ENCODE measurements around the gene COX7C.

DNA sequence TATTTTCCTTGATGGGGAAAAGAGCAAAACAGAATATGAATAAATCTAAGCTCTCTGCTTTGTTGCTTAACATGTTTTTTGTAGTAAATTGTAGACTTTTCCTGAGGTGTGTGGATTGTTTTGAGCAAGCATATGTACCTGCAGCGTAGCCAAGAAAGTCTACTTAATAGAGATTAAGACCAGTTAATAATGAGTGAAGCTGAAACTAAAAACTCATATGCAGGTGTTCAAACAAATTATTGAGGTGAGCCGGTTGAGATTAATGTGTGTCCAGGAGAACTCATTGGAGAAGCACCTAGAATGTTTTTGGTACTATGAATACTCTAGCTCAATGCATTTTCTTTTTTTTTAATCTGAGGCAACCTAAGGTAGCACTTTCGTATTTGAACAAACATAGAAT, 49.2 kb downstream of the COX7C start:
- TF ChIP-seq, protein P1, sequence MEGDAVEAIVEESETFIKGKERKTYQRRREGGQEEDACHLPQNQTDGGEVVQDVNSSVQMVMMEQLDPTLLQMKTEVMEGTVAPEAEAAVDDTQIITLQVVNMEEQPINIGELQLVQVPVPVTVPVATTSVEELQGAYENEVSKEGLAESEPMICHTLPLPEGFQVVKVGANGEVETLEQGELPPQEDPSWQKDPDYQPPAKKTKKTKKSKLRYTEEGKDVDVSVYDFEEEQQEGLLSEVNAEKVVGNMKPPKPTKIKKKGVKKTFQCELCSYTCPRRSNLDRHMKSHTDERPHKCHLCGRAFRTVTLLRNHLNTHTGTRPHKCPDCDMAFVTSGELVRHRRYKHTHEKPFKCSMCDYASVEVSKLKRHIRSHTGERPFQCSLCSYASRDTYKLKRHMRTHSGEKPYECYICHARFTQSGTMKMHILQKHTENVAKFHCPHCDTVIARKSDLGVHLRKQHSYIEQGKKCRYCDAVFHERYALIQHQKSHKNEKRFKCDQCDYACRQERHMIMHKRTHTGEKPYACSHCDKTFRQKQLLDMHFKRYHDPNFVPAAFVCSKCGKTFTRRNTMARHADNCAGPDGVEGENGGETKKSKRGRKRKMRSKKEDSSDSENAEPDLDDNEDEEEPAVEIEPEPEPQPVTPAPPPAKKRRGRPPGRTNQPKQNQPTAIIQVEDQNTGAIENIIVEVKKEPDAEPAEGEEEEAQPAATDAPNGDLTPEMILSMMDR (IDR thresholded peaks at IDR 0.05): no peak
- no peak for TF ChIP-seq POLR2A (IDR thresholded peaks at IDR 0.05)
- TF ChIP-seq EP300 (IDR thresholded peaks at IDR 0.05): no peak
- no peak for TF ChIP-seq POLR2AphosphoS5 (IDR thresholded peaks at IDR 0.05)

Data from stomach (tissue), 4 donors.